Measurements from ENCODE around the gene ANO2. TPM values are rescaled to one million over a fixed set of nuclear protein-coding genes. Genes with fewer than 3 reads are reported as not detected.
"Not testable (repeated sequence)": the region's sequence is repeated elsewhere in the genome, so short reads cannot be mapped to it uniquely, and the experiment has no call there.

The ANO2 gene
- polyA plus RNA-seq, 1 donor from 2014 or later: 1.8 TPM

GRCh38 chr12:5888816-5889315 is 56.2 kb downstream of the ANO2 start:
- Histone ChIP-seq H3K9ac (ENCODE audit: low read length) (no peak overlapping the region), H3K27ac (ENCODE audit: low read length) (no peak overlapping the region), H3K9me3 (ENCODE audit: low read length) (no peaks in the 10 kb centered on the region), H4K20me1 (ENCODE audit: insufficient read depth) (no peaks in the 10 kb centered on the region), H2AFZ (ENCODE audit: low read depth, low read length) (no peak overlapping the region), H3K36me3 (ENCODE audit: insufficient read depth, low read length) (no peaks in the 10 kb centered on the region), H3F3A (ENCODE audit: insufficient read depth, low read length, poor library complexity, severe bottlenecking) (no peaks in the 10 kb centered on the region), H3K27me3 (ENCODE audit: insufficient read depth, low read depth, low read length) (no peaks in the 10 kb centered on the region), H3K4me2 (ENCODE audit: low read length) (no peak overlapping the region), H3K9me2 (ENCODE audit: insufficient read depth, low read length) (no peaks in the 10 kb centered on the region), H3K4me3 (ENCODE audit: low read length) (no peak overlapping the region), H3K79me2 (replicated peaks; ENCODE audit: insufficient read depth, low read length) (no peaks in the 10 kb centered on the region)
- TF ChIP-seq CTCF (IDR thresholded peaks at IDR 0.05; ENCODE audit: poor library complexity, severe bottlenecking) (no peak), REST (IDR thresholded peaks at IDR 0.05; ENCODE audit: borderline replicate concordance) (no peak), POLR2AphosphoS5 (IDR thresholded peaks at IDR 0.05) (no peak), SMC3 (conservative IDR thresholded peaks at IDR 0.05; ENCODE audit: poor library complexity) (no peak), TAF1 (IDR thresholded peaks at IDR 0.05; ENCODE audit: low read depth) (no peak), RAD21 (conservative IDR thresholded peaks at IDR 0.05) (no peak), EZH2 (IDR thresholded peaks at IDR 0.05; ENCODE audit: borderline replicate concordance, insufficient read depth, low read length, poor library complexity, severe bottlenecking) (no peak), EP300 (conservative IDR thresholded peaks at IDR 0.05; ENCODE audit: poor library complexity, severe bottlenecking) (no peak), MXI1 (conservative IDR thresholded peaks at IDR 0.05; ENCODE audit: poor library complexity, severe bottlenecking) (no peak)

GRCh38 chr12:5887819-5888218 is 57.2 kb downstream of the ANO2 start:
- not testable (repeated sequence) for H3F3A ChIP-seq (ENCODE audit: insufficient read depth, low read length, poor library complexity, severe bottlenecking); H3K9me2 ChIP-seq (ENCODE audit: insufficient read depth, low read length); H3K36me3 ChIP-seq (ENCODE audit: insufficient read depth, low read length); H4K20me1 ChIP-seq (ENCODE audit: insufficient read depth); H2AFZ ChIP-seq (ENCODE audit: low read depth, low read length); H3K9ac ChIP-seq (ENCODE audit: low read length); H3K4me2 ChIP-seq (ENCODE audit: low read length); H3K9me3 ChIP-seq (ENCODE audit: low read length); H3K27ac ChIP-seq (ENCODE audit: low read length); H3K4me3 ChIP-seq (ENCODE audit: low read length); H3K27me3 ChIP-seq (ENCODE audit: insufficient read depth, low read depth, low read length); H3K79me2 ChIP-seq (replicated peaks; ENCODE audit: insufficient read depth, low read length)

GRCh38 chr12:5884866-5885265 is 60.2 kb downstream of the ANO2 start:
- H3K4me3 ChIP-seq (ENCODE audit: low read length): no peak overlapping the region
- H4K20me1 ChIP-seq (ENCODE audit: insufficient read depth): no peaks in the 10 kb centered on the region
- no peaks in the 10 kb centered on the region for H3K36me3 ChIP-seq (ENCODE audit: insufficient read depth, low read length)
- H3K4me2 ChIP-seq (ENCODE audit: low read length): no peak overlapping the region
- no peaks in the 10 kb centered on the region for H3K9me3 ChIP-seq (ENCODE audit: low read length)
- H3K79me2 ChIP-seq (replicated peaks; ENCODE audit: insufficient read depth, low read length): no peaks in the 10 kb centered on the region
- no peak overlapping the region for H2AFZ ChIP-seq (ENCODE audit: low read depth, low read length)
- no peak overlapping the region for H3K27ac ChIP-seq (ENCODE audit: low read length)
- no peak for TF ChIP-seq REST (IDR thresholded peaks at IDR 0.05; ENCODE audit: borderline replicate concordance)
- no peak for TF ChIP-seq MXI1 (conservative IDR thresholded peaks at IDR 0.05; ENCODE audit: poor library complexity, severe bottlenecking)
- TF ChIP-seq TAF1 (IDR thresholded peaks at IDR 0.05; ENCODE audit: low read depth): no peak
- TF ChIP-seq RAD21 (conservative IDR thresholded peaks at IDR 0.05): no peak
- no peak for TF ChIP-seq POLR2AphosphoS5 (IDR thresholded peaks at IDR 0.05)
- no peak for TF ChIP-seq CTCF (IDR thresholded peaks at IDR 0.05; ENCODE audit: poor library complexity, severe bottlenecking)
- no peak for TF ChIP-seq SMC3 (conservative IDR thresholded peaks at IDR 0.05; ENCODE audit: poor library complexity)
- no peak for TF ChIP-seq EZH2 (IDR thresholded peaks at IDR 0.05; ENCODE audit: borderline replicate concordance, insufficient read depth, low read length, poor library complexity, severe bottlenecking)
- TF ChIP-seq EP300 (conservative IDR thresholded peaks at IDR 0.05; ENCODE audit: poor library complexity, severe bottlenecking): no peak
- no peak overlapping the region for H3K9ac ChIP-seq (ENCODE audit: low read length)
- H3K9me2 ChIP-seq (ENCODE audit: insufficient read depth, low read length): no peaks in the 10 kb centered on the region
- no peaks in the 10 kb centered on the region for H3K27me3 ChIP-seq (ENCODE audit: insufficient read depth, low read depth, low read length)
- no peaks in the 10 kb centered on the region for H3F3A ChIP-seq (ENCODE audit: insufficient read depth, low read length, poor library complexity, severe bottlenecking)

Measured in neural cell (in vitro differentiated cells).